ENCODE measurements around the gene CHCHD6. TPM values are rescaled to one million over a fixed set of nuclear protein-coding genes. Genes with fewer than 3 reads are reported as not detected.

CHCHD6 gene
- total RNA-seq, 1 experiment from 2014 or later: 21.7 TPM

DNA sequence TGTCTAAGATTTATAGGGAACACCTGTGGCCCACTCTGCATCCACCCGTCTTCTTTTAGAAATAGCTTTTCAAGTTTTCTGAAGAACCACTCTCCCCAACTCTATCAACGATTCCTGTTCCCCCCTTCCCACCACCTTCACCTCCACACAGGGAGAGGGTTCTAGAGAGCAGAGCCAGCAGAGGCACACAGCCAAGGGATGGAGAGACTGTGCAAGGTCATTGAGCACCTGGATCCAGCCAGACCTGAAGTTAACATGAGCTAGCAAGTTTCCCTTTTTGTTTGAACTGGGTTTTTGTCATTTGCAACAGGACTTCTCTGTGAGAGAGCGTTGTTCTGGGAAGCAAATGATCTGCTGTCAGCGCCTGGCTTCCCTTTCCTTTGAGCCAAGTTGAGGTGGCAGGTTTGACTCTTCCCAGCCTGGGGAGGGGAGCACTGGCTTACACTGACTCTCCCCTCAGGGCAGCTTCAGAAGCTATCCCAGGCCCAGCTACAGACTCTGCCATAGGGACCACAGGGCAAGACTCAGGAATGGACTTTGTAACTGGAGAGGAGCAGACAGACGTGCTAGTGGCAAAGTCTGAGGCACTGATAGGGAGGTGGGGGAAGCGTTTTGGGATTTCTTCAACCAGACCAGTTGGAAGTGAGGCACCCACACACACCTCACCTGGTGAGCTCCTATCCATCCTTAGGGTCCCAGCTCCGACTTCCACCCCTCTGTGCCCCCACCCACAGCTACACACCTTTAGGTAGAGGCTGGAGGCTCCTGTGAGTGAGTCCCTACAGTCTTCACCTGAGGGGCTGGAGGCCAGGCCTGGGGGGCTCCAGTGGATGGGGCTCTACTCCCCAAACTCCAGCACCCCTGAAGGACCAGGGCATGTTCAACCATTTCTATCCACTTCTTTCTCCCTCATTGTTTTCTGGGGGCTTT lies 259.5 kb downstream of the CHCHD6 start:
- DNase-seq (ENCODE audit: low read depth in 1 of 2, low spot score in 2 of 2): no peak
- Histone ChIP-seq H3K9me3 (replicated peaks) (no peaks in the 10 kb centered on the region), H3K4me1 (replicated peaks) (peaks cover 19% of the 10 kb centered on the region), H3K4me3 (no peak overlapping the region), H3K27me3 (replicated peaks) (no peaks in the 10 kb centered on the region), H3K27ac (no peak overlapping the region), H3K36me3 (no peaks in the 10 kb centered on the region)

GRCh38 chr3:126964261-126964660 lies 260.2 kb downstream of the CHCHD6 start:
- H3K36me3 ChIP-seq: no peaks in the 10 kb centered on the region
- DNase-seq (ENCODE audit: low read depth in 1 of 2, low spot score in 2 of 2): no peak
- H3K27ac ChIP-seq: no peak overlapping the region
- no peaks in the 10 kb centered on the region for H3K9me3 ChIP-seq (replicated peaks)
- H3K4me1 ChIP-seq (replicated peaks): peaks cover 19% of the 10 kb centered on the region
- H3K4me3 ChIP-seq: no peak overlapping the region
- no peaks in the 10 kb centered on the region for H3K27me3 ChIP-seq (replicated peaks)

DNA sequence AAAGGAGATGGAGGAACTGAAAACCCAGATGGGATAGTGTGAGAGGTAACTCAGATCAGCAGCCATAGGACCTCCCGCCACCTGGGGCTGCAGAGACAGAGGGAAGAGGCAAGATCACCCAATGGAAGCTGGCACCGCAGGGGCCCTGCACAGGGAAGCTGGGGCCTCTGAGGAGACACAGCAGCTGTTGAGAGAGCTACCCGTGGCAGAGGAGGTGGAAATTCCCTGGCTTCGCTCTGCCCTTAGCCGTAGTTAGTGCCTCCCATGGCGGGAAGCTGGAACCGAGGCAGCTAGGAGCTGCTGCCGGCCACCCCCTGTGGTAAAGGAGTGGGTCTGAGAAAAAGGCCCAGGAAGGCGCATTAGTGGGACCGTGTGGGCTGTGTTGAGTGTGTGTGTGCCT lies 260.9 kb downstream of the CHCHD6 start:
- no peak for DNase-seq (ENCODE audit: low read depth in 1 of 2, low spot score in 2 of 2)
- Histone ChIP-seq H3K4me1 (replicated peaks) (peaks cover 15% of the 10 kb centered on the region), H3K36me3 (no peaks in the 10 kb centered on the region), H3K9me3 (replicated peaks) (no peaks in the 10 kb centered on the region), H3K27ac (no peak overlapping the region), H3K27me3 (replicated peaks) (no peaks in the 10 kb centered on the region), H3K4me3 (no peak overlapping the region)

- Histone ChIP-seq H3K9me3 (replicated peaks) (no peaks in the 10 kb centered on the region), H3K4me3 (no peak overlapping the region), H3K27ac (no peak overlapping the region)
These were observed 261.6 kb downstream of the CHCHD6 start for GRCh38 chr3:126965526-126966080.

DNA sequence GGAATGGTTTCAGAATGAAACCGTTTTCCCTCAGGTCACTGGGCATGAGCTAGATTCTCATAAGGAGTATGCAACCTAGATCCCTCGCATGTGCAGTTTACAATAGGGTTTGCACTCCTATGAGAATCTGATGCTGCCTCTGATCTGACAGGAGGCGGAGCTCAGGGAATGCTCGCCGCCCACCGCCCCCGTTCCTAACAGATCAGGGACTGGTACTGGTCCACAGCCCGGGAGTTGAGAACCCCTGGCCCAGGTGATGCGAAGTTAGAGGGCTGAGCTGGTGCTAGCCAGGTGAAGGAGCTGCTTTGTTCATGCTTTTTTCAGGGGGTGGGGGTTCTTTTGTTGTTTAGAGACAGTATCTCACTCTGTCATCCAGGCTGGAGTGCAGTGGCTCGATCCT lies 263.3 kb downstream of the CHCHD6 start:
- no peaks in the 10 kb centered on the region for H3K4me1 ChIP-seq (replicated peaks)
- no peak overlapping the region for H3K4me3 ChIP-seq
- no peak for DNase-seq (ENCODE audit: low read depth in 1 of 2, low spot score in 2 of 2)
- H3K27ac ChIP-seq: no peak overlapping the region
- H3K9me3 ChIP-seq (replicated peaks): no peaks in the 10 kb centered on the region
- H3K27me3 ChIP-seq (replicated peaks): no peaks in the 10 kb centered on the region
- no peaks in the 10 kb centered on the region for H3K36me3 ChIP-seq

More at GRCh38 chr3:126965526-126966080, 261.6 kb downstream of the CHCHD6 start:
- H3K36me3 ChIP-seq: no peaks in the 10 kb centered on the region
- no peak for DNase-seq (ENCODE audit: low read depth in 1 of 2, low spot score in 2 of 2)
- no peaks in the 10 kb centered on the region for H3K27me3 ChIP-seq (replicated peaks)
- H3K4me1 ChIP-seq (replicated peaks): peaks cover 9% of the 10 kb centered on the region

DNA sequence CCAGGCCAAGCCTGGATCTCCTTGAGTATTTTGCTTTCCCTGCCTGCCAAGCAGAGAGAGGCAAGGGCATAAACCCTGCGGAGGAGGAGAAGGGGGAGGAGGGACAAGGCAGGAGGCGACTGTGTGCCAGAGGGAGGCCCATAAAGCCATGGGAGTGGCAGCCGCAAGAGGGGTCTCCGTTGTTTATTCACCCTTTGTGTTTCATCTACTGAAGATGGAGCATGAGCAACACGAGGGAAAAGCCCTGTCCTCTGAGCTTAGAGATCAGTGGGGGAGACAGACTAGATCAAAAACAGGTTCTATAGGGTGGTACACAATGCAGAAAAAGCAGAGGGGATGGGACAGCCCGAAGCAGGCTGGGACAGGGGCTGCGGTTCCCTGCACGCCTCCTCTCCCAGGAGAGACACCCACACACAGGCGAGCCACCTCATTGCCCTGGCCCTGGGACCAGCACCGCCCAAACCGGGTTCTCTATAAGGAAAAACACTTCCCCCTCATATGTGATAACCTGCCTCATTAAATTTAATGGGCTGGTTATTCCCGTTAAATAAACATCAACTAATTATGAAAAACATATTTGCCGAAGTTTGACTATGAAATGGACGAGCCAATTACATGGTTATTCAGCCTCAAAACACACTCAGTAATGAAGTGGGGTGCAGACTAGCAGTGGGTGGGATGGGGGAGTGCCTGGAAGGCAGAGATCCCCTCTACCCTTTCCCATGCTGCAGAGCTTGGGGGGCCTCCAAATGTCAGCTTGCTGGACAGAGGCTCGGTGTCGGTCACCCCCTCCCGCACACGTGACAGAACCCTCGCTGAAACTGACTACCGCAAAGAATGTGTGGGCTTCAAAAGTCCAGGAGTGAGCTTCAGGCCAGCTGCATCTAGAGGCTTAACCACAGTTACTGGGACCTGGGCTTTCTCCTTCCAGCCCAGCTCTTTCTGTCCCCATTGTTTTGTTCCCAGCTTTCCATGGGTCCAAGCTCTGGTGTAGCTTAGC lies 264.7 kb downstream of the CHCHD6 start:
- Histone ChIP-seq H3K9me3 (replicated peaks) (no peaks in the 10 kb centered on the region), H3K27me3 (replicated peaks) (no peaks in the 10 kb centered on the region), H3K4me1 (replicated peaks) (no peaks in the 10 kb centered on the region), H3K27ac (no peak overlapping the region), H3K36me3 (no peaks in the 10 kb centered on the region), H3K4me3 (no peak overlapping the region)
- DNase-seq (ENCODE audit: low read depth in 1 of 2, low spot score in 2 of 2): no peak

DNA sequence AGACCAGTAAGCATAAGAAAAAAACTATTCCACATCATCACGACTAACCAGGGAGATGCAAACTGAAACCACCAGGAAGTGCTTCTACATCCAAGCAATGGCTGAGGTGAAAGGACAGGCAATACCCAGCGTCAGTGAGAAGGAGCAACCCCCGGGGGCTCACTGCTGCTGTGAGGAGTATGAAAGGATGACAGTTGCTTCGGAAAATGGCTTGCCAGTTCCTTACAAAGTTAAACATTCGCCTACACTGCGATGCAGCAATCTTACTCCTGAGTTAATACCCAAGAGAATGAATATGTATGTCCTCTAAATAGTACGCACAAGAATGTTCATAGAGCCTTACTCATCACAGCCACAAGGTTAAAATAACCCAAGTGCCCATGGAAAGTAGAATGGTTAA lies 265.5 kb downstream of the CHCHD6 start:
- Histone ChIP-seq H3K27me3 (replicated peaks) (no peaks in the 10 kb centered on the region), H3K4me1 (replicated peaks) (no peaks in the 10 kb centered on the region), H3K36me3 (no peaks in the 10 kb centered on the region), H3K27ac (no peak overlapping the region), H3K4me3 (no peak overlapping the region), H3K9me3 (replicated peaks) (peaks cover under 1% of the 10 kb centered on the region)
- DNase-seq (ENCODE audit: low read depth in 1 of 2, low spot score in 2 of 2): no peak

DNA sequence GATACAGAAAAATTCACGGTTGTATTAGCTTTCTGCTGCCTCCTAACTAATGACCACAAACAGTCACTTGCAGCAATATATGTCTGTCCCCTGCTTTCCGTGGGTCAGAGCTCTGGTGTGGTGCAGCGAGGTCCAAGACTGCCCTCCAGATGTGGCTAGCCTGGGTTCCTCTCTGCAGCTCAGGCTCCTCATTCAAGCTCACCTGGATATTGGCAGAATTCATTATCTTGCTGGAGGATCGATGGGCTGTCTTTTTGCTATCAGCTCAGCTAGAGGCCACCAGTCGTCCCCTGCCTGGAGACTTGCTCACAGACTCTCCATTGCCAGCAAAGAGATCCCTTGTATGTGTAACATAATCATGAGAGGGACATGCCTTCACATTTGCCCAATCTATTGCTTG lies 266.1 kb downstream of the CHCHD6 start:
- Histone ChIP-seq H3K4me1 (replicated peaks) (no peaks in the 10 kb centered on the region), H3K4me3 (no peak overlapping the region), H3K9me3 (replicated peaks) (peaks cover 6% of the 10 kb centered on the region), H3K27ac (no peak overlapping the region), H3K36me3 (no peaks in the 10 kb centered on the region), H3K27me3 (replicated peaks) (no peaks in the 10 kb centered on the region)
- DNase-seq (ENCODE audit: low read depth in 1 of 2, low spot score in 2 of 2): no peak

GRCh38 chr3:126970921-126971320 lies 266.9 kb downstream of the CHCHD6 start:
- no peak overlapping the region for H3K4me3 ChIP-seq

GRCh38 chr3:126971891-126972351 lies 267.9 kb downstream of the CHCHD6 start:
- no peaks in the 10 kb centered on the region for H3K36me3 ChIP-seq
- no peaks in the 10 kb centered on the region for H3K27me3 ChIP-seq (replicated peaks)
- no peak for DNase-seq (ENCODE audit: low read depth in 1 of 2, low spot score in 2 of 2)
- no peaks in the 10 kb centered on the region for H3K4me1 ChIP-seq (replicated peaks)
- H3K9me3 ChIP-seq (replicated peaks): peaks cover 10% of the 10 kb centered on the region
- no peak overlapping the region for H3K27ac ChIP-seq
- H3K4me3 ChIP-seq: no peak overlapping the region

More at GRCh38 chr3:126970921-126971320, 266.9 kb downstream of the CHCHD6 start:
- no peaks in the 10 kb centered on the region for H3K27me3 ChIP-seq (replicated peaks)
- H3K9me3 ChIP-seq (replicated peaks): peaks cover 10% of the 10 kb centered on the region
- no peak overlapping the region for H3K27ac ChIP-seq
- no peaks in the 10 kb centered on the region for H3K4me1 ChIP-seq (replicated peaks)
- no peaks in the 10 kb centered on the region for H3K36me3 ChIP-seq
- DNase-seq (ENCODE audit: low read depth in 1 of 2, low spot score in 2 of 2): no peak

DNA sequence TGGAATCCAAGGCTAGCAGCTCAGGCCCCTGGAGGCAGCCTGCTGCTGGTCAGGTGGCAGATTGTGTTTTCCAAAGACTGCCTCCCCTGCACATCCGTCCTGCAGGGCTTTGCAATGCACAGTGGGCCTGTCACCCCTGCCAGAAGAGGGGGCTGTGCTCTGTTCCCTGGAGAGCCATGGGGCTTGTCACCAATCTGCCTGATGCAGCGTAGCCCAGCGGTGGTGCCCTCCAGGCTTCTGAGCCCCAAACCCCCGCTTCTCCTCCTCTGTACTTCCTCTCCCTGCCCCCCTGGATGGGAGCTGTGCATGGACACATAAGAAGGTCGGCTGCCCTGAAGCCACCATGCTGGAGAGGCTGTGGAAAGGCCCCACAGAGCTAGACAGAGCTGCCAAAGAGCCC lies 268.8 kb downstream of the CHCHD6 start:
- no peak for DNase-seq (ENCODE audit: low read depth in 1 of 2, low spot score in 2 of 2)
- Histone ChIP-seq H3K27me3 (replicated peaks) (no peaks in the 10 kb centered on the region), H3K9me3 (replicated peaks) (peaks cover 10% of the 10 kb centered on the region), H3K4me3 (no peak overlapping the region), H3K4me1 (replicated peaks) (no peaks in the 10 kb centered on the region), H3K36me3 (no peaks in the 10 kb centered on the region), H3K27ac (no peak overlapping the region)

DNA sequence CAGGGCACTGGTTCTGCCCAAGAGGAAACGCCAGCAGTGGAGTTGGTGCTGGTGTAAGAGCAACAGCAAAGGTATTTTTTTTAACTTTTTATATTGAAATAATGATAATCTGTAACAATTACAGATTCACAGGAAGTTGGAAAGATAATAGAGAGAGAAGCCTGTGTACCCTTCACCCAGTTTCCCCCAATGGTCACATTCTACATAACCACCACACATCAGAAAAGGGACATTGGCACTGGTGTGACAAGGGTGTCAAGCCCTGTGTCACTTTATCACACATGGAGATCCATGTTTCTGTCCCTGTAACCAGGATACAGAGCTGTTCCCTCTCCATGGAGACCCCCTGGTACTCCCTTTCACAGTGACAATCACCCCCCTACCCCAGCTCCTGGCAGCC lies 269.8 kb downstream of the CHCHD6 start:
- no peaks in the 10 kb centered on the region for H3K4me1 ChIP-seq (replicated peaks)
- no peaks in the 10 kb centered on the region for H3K27me3 ChIP-seq (replicated peaks)
- H3K27ac ChIP-seq: no peak overlapping the region
- H3K36me3 ChIP-seq: no peaks in the 10 kb centered on the region
- no peak for DNase-seq (ENCODE audit: low read depth in 1 of 2, low spot score in 2 of 2)
- H3K4me3 ChIP-seq: no peak overlapping the region
- peaks cover 10% of the 10 kb centered on the region for H3K9me3 ChIP-seq (replicated peaks)

DNA sequence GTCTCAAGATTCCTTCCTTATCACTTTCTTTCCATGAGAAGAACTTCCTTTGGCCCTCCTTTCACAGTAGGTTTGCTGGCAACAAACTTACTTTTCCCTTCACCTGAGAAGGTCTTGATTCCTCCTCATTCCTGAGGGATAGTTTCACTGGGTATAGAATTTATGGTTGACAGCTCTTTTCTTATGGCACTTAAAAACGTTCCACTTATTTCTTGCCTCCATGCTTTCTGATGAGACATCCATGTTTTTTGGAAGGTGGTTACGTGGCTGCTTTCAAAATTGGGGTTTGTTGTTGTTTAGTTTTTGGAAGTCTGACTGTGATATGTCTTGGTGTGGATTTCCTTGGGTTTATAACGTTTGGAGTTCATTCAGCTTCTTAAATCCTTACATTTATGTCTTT lies 270.7 kb downstream of the CHCHD6 start:
- no peak overlapping the region for H3K4me3 ChIP-seq
- peaks cover 10% of the 10 kb centered on the region for H3K9me3 ChIP-seq (replicated peaks)
- H3K4me1 ChIP-seq (replicated peaks): no peaks in the 10 kb centered on the region
- no peak for DNase-seq (ENCODE audit: low read depth in 1 of 2, low spot score in 2 of 2)
- no peak overlapping the region for H3K27ac ChIP-seq
- no peaks in the 10 kb centered on the region for H3K27me3 ChIP-seq (replicated peaks)
- no peaks in the 10 kb centered on the region for H3K36me3 ChIP-seq

Data from SJSA1 (cell line).